Measurements from ENCODE around the gene PDIK1L. TPM values are rescaled to one million over a fixed set of nuclear protein-coding genes. Genes with fewer than 3 reads are reported as not detected.

PDIK1L gene
- total and polyA plus RNA-seq, 2 donors (not counting 1 experiment from before 2014, with no cell fraction given): 1.3 to 17.3 TPM

- Histone ChIP-seq H3K36me3 (replicated peaks in 1 of 2; ENCODE audit: control extremely low read depth in 1 of 2, control insufficient read depth in 1 of 2, extremely low read depth in 1 of 2, insufficient read depth in 2 of 2, low read length in 1 of 2) (no peaks in the 10 kb centered on the region), H3K4me2 (replicated peaks; ENCODE audit: low read depth, low read length, poor library complexity, severe bottlenecking) (no peak overlapping the region)
- no peak for TF ChIP-seq CTCF (IDR thresholded peaks at IDR 0.05)
- TF ChIP-seq EZH2 (IDR thresholded peaks at IDR 0.05; ENCODE audit: borderline replicate concordance, insufficient read depth, low read depth, low read length, poor library complexity, severe bottlenecking): no peak
These were observed 46.8 kb downstream of the PDIK1L start for GRCh38 chr1:26158271-26158907.

More at GRCh38 chr1:26158271-26158907, 46.8 kb downstream of the PDIK1L start:
- Mint-ChIP-seq H3K27ac (no peak overlapping the region), H3K27me3 (peaks cover 49% of the 10 kb centered on the region), H3K9me3 (ENCODE audit: insufficient read depth) (no peaks in the 10 kb centered on the region), H3K4me3 (no peak overlapping the region), H3K4me1 (peaks cover 6% of the 10 kb centered on the region)
- no peak for ATAC-seq (ENCODE audit: low read depth)
- intact Hi-C loops (cut with micrococcal nuclease): no loop called here
- no peaks in the 10 kb centered on the region for H3K79me2 ChIP-seq (ENCODE audit: control insufficient read depth, insufficient read depth, low read length)
- peaks cover 19 to 22% of the 10 kb centered on the region in 2 donors for H3K4me1 ChIP-seq (ENCODE audit: control insufficient read depth in 2 of 2, insufficient read depth in 2 of 2, low read length in 2 of 2)
- H3K27me3 ChIP-seq (replicated peaks in 1 of 4; ENCODE audit: control extremely low read depth in 1 of 4, control insufficient read depth in 3 of 4, insufficient read depth in 4 of 4, low read length in 3 of 4): peaks cover 0 to 68% (median 23%) of the 10 kb centered on the region in 4 experiments
- no peak overlapping the region for H2AFZ ChIP-seq (ENCODE audit: insufficient read depth, low read depth, low read length, poor library complexity, severe bottlenecking)
- no peak overlapping the region for H3K9ac ChIP-seq (ENCODE audit: low read length)
- no peak for DNase-seq
- H3K9me3 ChIP-seq (ENCODE audit: control extremely low read depth in 1 of 3, control insufficient read depth in 2 of 3, insufficient read depth in 1 of 3, low read length in 2 of 3): peaks cover 0 to 3% (median 0%) of the 10 kb centered on the region in 3 donors
- H3K4me3 ChIP-seq (ENCODE audit: control extremely low read depth in 1 of 5, extremely low read depth in 1 of 5, insufficient read depth in 1 of 5, low read depth in 2 of 5, low read length in 4 of 5): no peak overlapping the region
- H4K20me1 ChIP-seq (ENCODE audit: control insufficient read depth, insufficient read depth, low read length, poor library complexity, severe bottlenecking): no peaks in the 10 kb centered on the region
- no peak overlapping the region for H3K27ac ChIP-seq (ENCODE audit: low read length in 2 of 2)
- 100% methylated on average over 4 of the region's 5 CpGs for WGBS (ENCODE audit: insufficient coverage)
- ChIA-PET CTCF (interaction anchor here (0.6 kb wide), 1 partner anchor 13 kb away, joined by 3 read pairs; no protein-coding TSS in a partner anchor), POLR2A (interaction anchor here (0.6 kb wide), 1 partner anchor 759 kb away, joined by 4 read pairs; no protein-coding TSS in a partner anchor)

Measured in B cell (primary cell).